ENCODE results near the gene PLCH1.

Gene PLCH1

GRCh38 chr3:155604126-155604525 lies 140.7 kb downstream of the PLCH1 start:
- DNase-seq, result no peak

GRCh38 chr3:155603302-155603701 lies 141.6 kb downstream of the PLCH1 start:
- DNase-seq, result no peak

- DNase-seq, result no peak
Observed at GRCh38 chr3:155602307-155602706, 142.6 kb downstream of the PLCH1 start.

- no peak for DNase-seq
Observed at GRCh38 chr3:155598671-155599070, 146.2 kb downstream of the PLCH1 start.

GRCh38 chr3:155596615-155597014 lies 148.3 kb downstream of the PLCH1 start:
- no peak for DNase-seq

- no peak for DNase-seq
Observed at GRCh38 chr3:155595371-155595770, 149.5 kb downstream of the PLCH1 start.

- no peak for DNase-seq
Observed at GRCh38 chr3:155594526-155595187, 150.2 kb downstream of the PLCH1 start.

- no peak for DNase-seq
Observed at GRCh38 chr3:155587581-155587980, 157.3 kb downstream of the PLCH1 start.

GRCh38 chr3:155585384-155585783 lies 159.5 kb downstream of the PLCH1 start:
- DNase-seq, result no peak

- DNase-seq, result no peak
Observed at GRCh38 chr3:155581579-155581978, 163.3 kb downstream of the PLCH1 start.

GRCh38 chr3:155572085-155572484 lies 172.8 kb downstream of the PLCH1 start:
- no peak for DNase-seq

GRCh38 chr3:155568295-155568694 lies 176.6 kb downstream of the PLCH1 start:
- DNase-seq, result no peak

- no peak for DNase-seq
Observed at GRCh38 chr3:155560594-155560993, 184.3 kb downstream of the PLCH1 start.

- no peak for DNase-seq
Observed at GRCh38 chr3:155560135-155560534, 184.7 kb downstream of the PLCH1 start.

- no peak for DNase-seq
Observed at GRCh38 chr3:155556531-155556930, 188.3 kb downstream of the PLCH1 start.

- DNase-seq, result no peak
Observed at GRCh38 chr3:155555479-155556060, 189.3 kb downstream of the PLCH1 start.

- peak; percentile 1 for DNase-seq
Observed at GRCh38 chr3:155554777-155555451, 190.0 kb downstream of the PLCH1 start.

GRCh38 chr3:155553780-155554179 lies 191.1 kb downstream of the PLCH1 start:
- DNase-seq, result no peak

GRCh38 chr3:155553326-155553725 lies 191.5 kb downstream of the PLCH1 start:
- no peak for DNase-seq

- no peak for DNase-seq
Observed at GRCh38 chr3:155550391-155550790, 194.5 kb downstream of the PLCH1 start.

GRCh38 chr3:155549087-155549486 lies 195.8 kb downstream of the PLCH1 start:
- DNase-seq, result no peak

- DNase-seq, result no peak
Observed at GRCh38 chr3:155548195-155548594, 196.7 kb downstream of the PLCH1 start.

GRCh38 chr3:155535098-155535497 lies 209.8 kb downstream of the PLCH1 start:
- DNase-seq, result no peak

GRCh38 chr3:155528579-155528978 lies 216.3 kb downstream of the PLCH1 start:
- DNase-seq, result no peak
